GM23338 (cell line): ENCODE results near the gene KLHDC7A. TPM values are rescaled to one million over a fixed set of nuclear protein-coding genes. Genes with fewer than 3 reads are reported as not detected.

ENCODE experiments used
- ATAC-seq: fragments of 200-7000 bp; cut with Tn5 transposase; 3 replicates; pipeline ENCODE4 v1.9.1; 2020
- DNase-seq: peaks from one replicate; pipeline ENCODE4 v3.0.0-alpha.2; 2015; ENCODE audit warnings: low spot score
- H2AFZ ChIP-seq: fragments of 200-600 bp; sonication (generic); 2 replicates; pipeline ENCODE4 v1.8.0; 2016; ENCODE audit warnings: antibody characterized with exemption, mild to moderate bottlenecking, moderate library complexity
- H3F3A ChIP-seq: fragments of 200-600 bp; sonication (generic); replicated peaks from 2 replicates; pipeline ENCODE4 v1.8.0; 2017; ENCODE audit warnings: antibody characterized with exemption, mixed run types, low read depth
- H3K27ac ChIP-seq: fragments of 200-600 bp; sonication (generic); 2 replicates; pipeline ENCODE4 v1.6.1; 2016; ENCODE audit warnings: low read depth
- H3K27me3 ChIP-seq: fragments of 200-600 bp; sonication (generic); 2 replicates; pipeline ENCODE4 v1.8.0; 2016; ENCODE audit warnings: mild to moderate bottlenecking, mixed run types, moderate library complexity; ENCODE audit not compliant: insufficient read depth
- H3K36me3 ChIP-seq: fragments of 200-600 bp; sonication (generic); 2 replicates; pipeline ENCODE4 v1.8.0; 2016; ENCODE audit warnings: mild to moderate bottlenecking; ENCODE audit not compliant: insufficient read depth
- H3K4me1 ChIP-seq: fragments of 200-600 bp; sonication (generic); 2 replicates; pipeline ENCODE4 v1.8.0; 2016; ENCODE audit warnings: mild to moderate bottlenecking, moderate library complexity; ENCODE audit not compliant: insufficient read depth
- H3K4me2 ChIP-seq: fragments of 200-600 bp; sonication (generic); 2 replicates; pipeline ENCODE4 v1.7.1; 2017; ENCODE audit warnings: mixed run types
- H3K4me3 ChIP-seq: fragments of 200-600 bp; sonication (generic); 2 replicates; pipeline ENCODE4 v1.6.1; 2016; ENCODE audit warnings: mixed run types
- H3K79me2 ChIP-seq: fragments of 200-600 bp; sonication (generic); replicated peaks from 2 replicates; pipeline ENCODE4 v1.8.0; 2017; ENCODE audit warnings: mild to moderate bottlenecking; ENCODE audit not compliant: insufficient read depth
- H3K9me2 ChIP-seq: fragments of 200-600 bp; sonication (generic); 2 replicates; pipeline ENCODE4 v1.8.0; 2017; ENCODE audit not compliant: insufficient read depth
- H4K20me1 ChIP-seq: fragments of 200-600 bp; sonication (generic); replicated peaks from 2 replicates; pipeline ENCODE4 v1.8.0; 2017; ENCODE audit warnings: mild to moderate bottlenecking; ENCODE audit not compliant: insufficient read depth
- H3K27ac Mint-ChIP-seq: 2 replicates; pipeline ENCODE4 v1.8.0; 2020; ENCODE audit warnings: inconsistent platforms, mild to moderate bottlenecking, moderate library complexity, mixed read lengths
- H3K27me3 Mint-ChIP-seq: 3 replicates; pipeline ENCODE4 v1.8.0; 2022; ENCODE audit warnings: low read depth, mild to moderate bottlenecking, moderate library complexity, mixed read lengths, inconsistent platforms; ENCODE audit not compliant: insufficient read depth, poor library complexity
- H3K36me3 Mint-ChIP-seq: 3 replicates; pipeline ENCODE4 v1.8.0; 2021; ENCODE audit warnings: low read depth, mild to moderate bottlenecking, inconsistent platforms, moderate library complexity, mixed read lengths
- H3K4me1 Mint-ChIP-seq: 3 replicates; pipeline ENCODE4 v1.8.0; 2020; ENCODE audit warnings: mild to moderate bottlenecking, inconsistent platforms, mixed read lengths
- H3K4me3 Mint-ChIP-seq: 3 replicates; pipeline ENCODE4 v1.8.0; 2021; ENCODE audit warnings: moderate library complexity, mild to moderate bottlenecking, inconsistent platforms, mixed read lengths
- H3K9me3 Mint-ChIP-seq: 3 replicates; pipeline ENCODE4 v1.8.0; 2020; ENCODE audit warnings: moderate library complexity, mild to moderate bottlenecking, inconsistent platforms, mixed read lengths
- CREB1 ChIP-seq: fragments of 250-450 bp; sonication (Bioruptor Pico); IDR thresholded peaks from 2 replicates; pipeline ENCODE4 v1.5.0; 2020; ENCODE audit warnings: low read depth, mild to moderate bottlenecking, moderate library complexity
- CTCF ChIP-seq, 2 experiments: fragments of 200-600 bp in 1 of 2; sonication (generic) in 1 of 2; conservative IDR thresholded peaks; 2 replicates each; pipeline versions ENCODE4 v1.5.1 to v1.6.1; 2016 to 2017; ENCODE audit warnings: antibody characterized with exemption in 2 of 2, low read depth in 2 of 2, mild to moderate bottlenecking in 2 of 2, moderate library complexity in 1 of 2
- ETS1 ChIP-seq: IDR thresholded peaks from 2 replicates; pipeline ENCODE4 v1.6.1; 2016; ENCODE audit warnings: antibody characterized with exemption
- EZH2 ChIP-seq: fragments of 200-600 bp; sonication (generic); IDR thresholded peaks from one replicate; pipeline ENCODE4 v1.8.0; 2017; ENCODE audit warnings: antibody characterized with exemption, mild to moderate bottlenecking, low read depth; ENCODE audit not compliant: unreplicated experiment
- EZH2phosphoT487 ChIP-seq: fragments of 200-600 bp; sonication (generic); IDR thresholded peaks from one replicate; pipeline ENCODE4 v1.8.1; 2018; ENCODE audit warnings: antibody characterized with exemption; ENCODE audit not compliant: unreplicated experiment
- JUNB ChIP-seq: IDR thresholded peaks from one replicate; pipeline ENCODE4 v1.6.1; 2016; ENCODE audit warnings: antibody characterized with exemption; ENCODE audit not compliant: unreplicated experiment
- NANOG ChIP-seq: IDR thresholded peaks from 2 replicates; pipeline ENCODE4 v1.6.1; 2016; ENCODE audit warnings: antibody characterized with exemption, borderline replicate concordance
- POLR2AphosphoS5 ChIP-seq: IDR thresholded peaks from 2 replicates; pipeline ENCODE4 v1.6.1; 2016; ENCODE audit warnings: antibody characterized with exemption, low read depth
- STAT1 ChIP-seq: IDR thresholded peaks from one replicate; pipeline ENCODE4 v1.6.1; 2016; ENCODE audit warnings: antibody characterized with exemption; ENCODE audit not compliant: unreplicated experiment
- ZNF114 ChIP-seq: fragments of 250-450 bp; sonication (Bioruptor Pico); IDR thresholded peaks from 2 replicates; pipeline ENCODE4 v1.5.0; 2020; ENCODE audit warnings: mild to moderate bottlenecking, moderate library complexity
- ZNF331 ChIP-seq: fragments of 250-450 bp; sonication (Bioruptor Pico); IDR thresholded peaks from 2 replicates; pipeline ENCODE4 v1.5.0; 2020; ENCODE audit warnings: low read depth, mild to moderate bottlenecking, moderate library complexity
- ZNF462 ChIP-seq: fragments of 250-450 bp; sonication (Bioruptor Pico); IDR thresholded peaks from 2 replicates; pipeline ENCODE4 v1.5.0; 2020; ENCODE audit warnings: mild to moderate bottlenecking, moderate library complexity
- polyA plus RNA-seq: library from polyadenylated mRNA; unstranded; fragments of >200 nt; fragmentation: Nextera tagmentation; extraction: Ambion mirVana; gene quantifications from 2 replicates; pipeline ENCODE4 v1.2.1, GENCODE V29; 2016
- total RNA-seq: library from RNA; depleted of rRNA; stranded (reverse); fragments of >200 nt; shearing (Covaris generic); gene quantifications from 2 replicates; pipeline ENCODE4 v1.2.3, GENCODE V29; 2014
- TF ChIP-seq, protein P1 (sequence below): IDR thresholded peaks from one replicate; pipeline ENCODE4 v1.6.1; 2018; ENCODE audit warnings: antibody characterized with exemption; ENCODE audit not compliant: unreplicated experiment

KLHDC7A gene
- total and polyA plus RNA-seq, 2 experiments from 2014 or later: 4.5 to 22.4 TPM

DNA sequence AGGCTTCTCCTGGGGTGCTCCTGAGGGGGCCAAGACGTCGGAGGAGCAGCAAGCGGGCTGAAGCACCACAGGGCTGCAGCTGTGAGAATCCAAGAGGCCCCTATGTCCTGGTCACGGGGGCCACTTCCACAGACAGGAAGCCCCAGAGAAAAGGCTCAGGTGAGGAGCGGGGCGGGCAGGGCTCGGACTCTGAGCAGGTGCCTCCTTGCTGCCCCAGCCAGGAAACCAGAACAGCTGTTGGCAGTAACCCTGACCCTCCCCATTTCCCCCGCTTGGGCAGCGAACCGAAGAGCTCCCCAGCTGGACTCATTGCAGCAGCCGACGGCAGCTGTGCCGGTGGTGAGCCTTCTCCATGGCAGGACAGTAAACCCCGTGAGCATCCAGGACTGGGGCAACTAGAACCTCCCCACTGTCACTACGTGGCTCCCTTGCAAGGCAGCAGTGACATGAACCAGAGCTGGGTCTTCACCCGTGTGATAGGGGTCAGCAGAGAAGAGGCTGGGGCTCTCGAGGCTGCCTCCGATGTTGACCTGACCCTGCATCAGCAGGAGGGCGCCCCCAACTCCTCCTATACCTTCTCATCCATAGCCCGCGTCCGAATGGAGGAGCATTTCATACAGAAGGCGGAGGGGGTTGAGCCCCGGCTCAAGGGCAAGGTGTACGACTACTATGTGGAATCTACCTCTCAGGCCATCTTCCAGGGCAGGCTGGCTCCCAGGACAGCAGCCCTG, 625 bp downstream of the KLHDC7A start:
- peaks cover 4% of the 10 kb centered on the region; the same call in 1 of the 2 replicates for H3K79me2 ChIP-seq
- H3K4me2 ChIP-seq: peak overlapping the region; percentile 73
- H3K4me1 Mint-ChIP-seq: peaks cover 40% of the 10 kb centered on the region
- H3K9me2 ChIP-seq: 0 out of 2 replicates have a peak, but pooled peaks cover 6% of the 10 kb centered on the region
- H3K27ac ChIP-seq: peak overlapping the region; percentile 81
- H4K20me1 ChIP-seq: no peaks in the 10 kb centered on the region
- peaks cover 43% of the 10 kb centered on the region for H3K9me3 Mint-ChIP-seq
- no peak for TF ChIP-seq NANOG
- TF ChIP-seq CTCF (conservative IDR thresholded peaks at IDR 0.05; ENCODE audit: low read depth in 2 of 2): no peak
- TF ChIP-seq EZH2: no peak
- no peak for TF ChIP-seq ETS1
- no peak for TF ChIP-seq ZNF331 (CRISPR knock-in tag)
- no peak for TF ChIP-seq ZNF114 (CRISPR knock-in tag)
- TF ChIP-seq CREB1 (CRISPR knock-in tag): no peak
- TF ChIP-seq STAT1: no peak
- TF ChIP-seq JUNB: no peak
- TF ChIP-seq, protein P1, sequence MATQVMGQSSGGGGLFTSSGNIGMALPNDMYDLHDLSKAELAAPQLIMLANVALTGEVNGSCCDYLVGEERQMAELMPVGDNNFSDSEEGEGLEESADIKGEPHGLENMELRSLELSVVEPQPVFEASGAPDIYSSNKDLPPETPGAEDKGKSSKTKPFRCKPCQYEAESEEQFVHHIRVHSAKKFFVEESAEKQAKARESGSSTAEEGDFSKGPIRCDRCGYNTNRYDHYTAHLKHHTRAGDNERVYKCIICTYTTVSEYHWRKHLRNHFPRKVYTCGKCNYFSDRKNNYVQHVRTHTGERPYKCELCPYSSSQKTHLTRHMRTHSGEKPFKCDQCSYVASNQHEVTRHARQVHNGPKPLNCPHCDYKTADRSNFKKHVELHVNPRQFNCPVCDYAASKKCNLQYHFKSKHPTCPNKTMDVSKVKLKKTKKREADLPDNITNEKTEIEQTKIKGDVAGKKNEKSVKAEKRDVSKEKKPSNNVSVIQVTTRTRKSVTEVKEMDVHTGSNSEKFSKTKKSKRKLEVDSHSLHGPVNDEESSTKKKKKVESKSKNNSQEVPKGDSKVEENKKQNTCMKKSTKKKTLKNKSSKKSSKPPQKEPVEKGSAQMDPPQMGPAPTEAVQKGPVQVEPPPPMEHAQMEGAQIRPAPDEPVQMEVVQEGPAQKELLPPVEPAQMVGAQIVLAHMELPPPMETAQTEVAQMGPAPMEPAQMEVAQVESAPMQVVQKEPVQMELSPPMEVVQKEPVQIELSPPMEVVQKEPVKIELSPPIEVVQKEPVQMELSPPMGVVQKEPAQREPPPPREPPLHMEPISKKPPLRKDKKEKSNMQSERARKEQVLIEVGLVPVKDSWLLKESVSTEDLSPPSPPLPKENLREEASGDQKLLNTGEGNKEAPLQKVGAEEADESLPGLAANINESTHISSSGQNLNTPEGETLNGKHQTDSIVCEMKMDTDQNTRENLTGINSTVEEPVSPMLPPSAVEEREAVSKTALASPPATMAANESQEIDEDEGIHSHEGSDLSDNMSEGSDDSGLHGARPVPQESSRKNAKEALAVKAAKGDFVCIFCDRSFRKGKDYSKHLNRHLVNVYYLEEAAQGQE: no peak
- no peak; the same call in 1 of the 2 replicates for TF ChIP-seq POLR2AphosphoS5
- no peak for TF ChIP-seq EZH2phosphoT487
- TF ChIP-seq ZNF462: no peak
- no peak overlapping the region for H3K4me3 Mint-ChIP-seq
- peaks cover 15% of the 10 kb centered on the region for H3K4me1 ChIP-seq
- H3K27ac Mint-ChIP-seq: peak overlapping the region; percentile 94; the same call in 1 of the 2 replicates
- no peaks in the 10 kb centered on the region for H3K27me3 ChIP-seq
- peaks cover 65% of the 10 kb centered on the region for H3K36me3 Mint-ChIP-seq
- H2AFZ ChIP-seq: no peak overlapping the region
- no peaks in the 10 kb centered on the region for H3K36me3 ChIP-seq
- ATAC-seq: no peak
- H3F3A ChIP-seq: 0 out of 2 replicates have a peak, but pooled peaks cover 7% of the 10 kb centered on the region
- H3K27me3 Mint-ChIP-seq: peaks cover 12% of the 10 kb centered on the region
- H3K4me3 ChIP-seq: peak overlapping the region; percentile 34; the same call in 1 of the 2 replicates
- DNase-seq: no peak
